WI38 (cell line): ENCODE measurements around the gene CNRIP1.

ENCODE experiments used
- H3K4me3 ChIP-seq: 2 replicates; pipeline ENCODE4 v1.5.1; 2011; ENCODE audit warnings: low read depth, mild to moderate bottlenecking, control low read depth, low read length
- TF ChIP-seq, protein P1 (sequence below): IDR thresholded peaks from 2 replicates; pipeline ENCODE4 v1.5.1; 2012; ENCODE audit warnings: low read depth, mild to moderate bottlenecking, control low read depth, low read length

Gene CNRIP1

DNA sequence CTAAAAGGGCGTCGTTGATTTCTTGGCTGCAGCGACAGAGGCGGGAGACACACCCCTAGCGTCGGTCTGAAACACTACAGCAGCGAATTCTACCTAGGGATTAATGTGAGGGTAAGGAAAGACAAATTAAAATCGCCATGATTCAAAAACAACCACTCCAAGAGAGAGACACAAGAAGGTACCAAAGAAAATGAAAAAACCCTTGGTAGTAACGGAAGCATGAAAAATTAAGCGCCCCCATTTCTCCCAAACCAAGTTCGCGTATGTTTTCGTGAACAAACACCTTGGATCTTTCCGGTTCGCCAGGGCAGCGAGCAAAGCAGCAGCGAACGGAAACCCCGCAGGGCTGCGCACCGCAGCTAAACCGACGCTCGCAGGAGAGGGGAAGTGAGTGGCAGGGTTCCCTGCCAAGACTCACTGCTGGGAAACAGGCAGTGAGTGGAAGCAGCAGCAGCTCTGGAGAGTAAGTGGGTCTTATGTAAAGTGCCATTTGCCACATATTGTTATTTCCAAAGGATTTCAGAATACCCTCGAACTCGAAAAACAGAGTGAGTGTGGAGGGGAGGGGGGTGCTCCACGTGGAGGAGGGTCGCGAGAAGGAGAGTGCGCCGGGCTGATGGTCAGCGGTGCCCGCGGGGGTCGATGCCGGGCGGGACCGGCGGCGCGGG, 68.4 kb downstream of the CNRIP1 start:
- TF ChIP-seq, protein P1, sequence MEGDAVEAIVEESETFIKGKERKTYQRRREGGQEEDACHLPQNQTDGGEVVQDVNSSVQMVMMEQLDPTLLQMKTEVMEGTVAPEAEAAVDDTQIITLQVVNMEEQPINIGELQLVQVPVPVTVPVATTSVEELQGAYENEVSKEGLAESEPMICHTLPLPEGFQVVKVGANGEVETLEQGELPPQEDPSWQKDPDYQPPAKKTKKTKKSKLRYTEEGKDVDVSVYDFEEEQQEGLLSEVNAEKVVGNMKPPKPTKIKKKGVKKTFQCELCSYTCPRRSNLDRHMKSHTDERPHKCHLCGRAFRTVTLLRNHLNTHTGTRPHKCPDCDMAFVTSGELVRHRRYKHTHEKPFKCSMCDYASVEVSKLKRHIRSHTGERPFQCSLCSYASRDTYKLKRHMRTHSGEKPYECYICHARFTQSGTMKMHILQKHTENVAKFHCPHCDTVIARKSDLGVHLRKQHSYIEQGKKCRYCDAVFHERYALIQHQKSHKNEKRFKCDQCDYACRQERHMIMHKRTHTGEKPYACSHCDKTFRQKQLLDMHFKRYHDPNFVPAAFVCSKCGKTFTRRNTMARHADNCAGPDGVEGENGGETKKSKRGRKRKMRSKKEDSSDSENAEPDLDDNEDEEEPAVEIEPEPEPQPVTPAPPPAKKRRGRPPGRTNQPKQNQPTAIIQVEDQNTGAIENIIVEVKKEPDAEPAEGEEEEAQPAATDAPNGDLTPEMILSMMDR: peak; percentile 66
- peak overlapping the region; percentile 79 for H3K4me3 ChIP-seq

GRCh38 chr2:68250652-68251186, 69.0 kb downstream of the CNRIP1 start:
- TF ChIP-seq, protein P1: no peak
- H3K4me3 ChIP-seq: peak overlapping the region; percentile 79

- TF ChIP-seq, protein P1: no peak
- peak overlapping the region; percentile 79 for H3K4me3 ChIP-seq
These were observed 69.6 kb downstream of the CNRIP1 start for GRCh38 chr2:68250196-68250595.

GRCh38 chr2:68248806-68249205, 70.9 kb downstream of the CNRIP1 start:
- no peak overlapping the region for H3K4me3 ChIP-seq
- TF ChIP-seq, protein P1: no peak

- TF ChIP-seq, protein P1: no peak
- H3K4me3 ChIP-seq: no peak overlapping the region
These were observed 71.4 kb downstream of the CNRIP1 start for GRCh38 chr2:68248361-68248760.

DNA sequence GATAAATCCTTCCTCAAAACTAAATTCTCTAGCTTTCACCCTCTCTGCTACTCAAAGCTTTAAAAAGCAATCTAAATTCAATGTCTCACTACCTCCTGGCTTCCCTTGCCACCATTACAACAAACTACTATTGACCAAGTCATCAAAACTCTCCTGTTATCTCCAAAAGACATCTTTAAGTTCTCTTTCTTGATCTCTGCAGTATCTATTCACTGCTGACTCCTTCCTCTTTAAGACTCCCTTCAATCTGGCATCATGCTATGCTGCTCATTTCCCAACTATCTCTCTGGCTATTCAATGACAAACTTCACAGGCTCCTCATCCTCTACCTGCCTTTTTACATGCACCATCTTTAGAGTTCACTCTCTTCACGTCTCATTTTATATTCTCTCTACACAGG, 73.4 kb downstream of the CNRIP1 start:
- TF ChIP-seq, protein P1: no peak
- no peak overlapping the region for H3K4me3 ChIP-seq

GRCh38 chr2:68245672-68246071, 74.1 kb downstream of the CNRIP1 start:
- TF ChIP-seq, protein P1: no peak
- no peak overlapping the region for H3K4me3 ChIP-seq
